ENCODE data around the gene FOXE1.

FOXE1 gene

DNA sequence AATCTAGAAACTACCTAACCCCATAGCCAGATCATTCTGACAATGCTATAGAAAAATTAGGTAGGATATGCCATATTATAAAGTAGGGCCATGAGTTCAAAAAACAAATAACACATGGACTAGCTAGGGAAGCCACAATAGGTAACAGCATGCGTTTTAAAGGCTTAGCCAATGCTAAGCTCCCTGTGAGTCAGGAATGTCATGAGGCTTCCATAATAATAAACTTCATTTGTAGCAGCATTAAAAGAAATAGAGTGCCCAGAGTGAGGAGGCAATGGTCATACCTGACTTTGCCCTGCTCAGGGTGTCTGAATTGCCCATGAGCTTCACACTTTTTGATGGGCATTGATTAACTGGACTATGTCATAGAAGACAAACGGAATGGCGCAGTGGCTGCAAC is 15.8 kb downstream of the FOXE1 start:
- TF ChIP-seq, protein P1, sequence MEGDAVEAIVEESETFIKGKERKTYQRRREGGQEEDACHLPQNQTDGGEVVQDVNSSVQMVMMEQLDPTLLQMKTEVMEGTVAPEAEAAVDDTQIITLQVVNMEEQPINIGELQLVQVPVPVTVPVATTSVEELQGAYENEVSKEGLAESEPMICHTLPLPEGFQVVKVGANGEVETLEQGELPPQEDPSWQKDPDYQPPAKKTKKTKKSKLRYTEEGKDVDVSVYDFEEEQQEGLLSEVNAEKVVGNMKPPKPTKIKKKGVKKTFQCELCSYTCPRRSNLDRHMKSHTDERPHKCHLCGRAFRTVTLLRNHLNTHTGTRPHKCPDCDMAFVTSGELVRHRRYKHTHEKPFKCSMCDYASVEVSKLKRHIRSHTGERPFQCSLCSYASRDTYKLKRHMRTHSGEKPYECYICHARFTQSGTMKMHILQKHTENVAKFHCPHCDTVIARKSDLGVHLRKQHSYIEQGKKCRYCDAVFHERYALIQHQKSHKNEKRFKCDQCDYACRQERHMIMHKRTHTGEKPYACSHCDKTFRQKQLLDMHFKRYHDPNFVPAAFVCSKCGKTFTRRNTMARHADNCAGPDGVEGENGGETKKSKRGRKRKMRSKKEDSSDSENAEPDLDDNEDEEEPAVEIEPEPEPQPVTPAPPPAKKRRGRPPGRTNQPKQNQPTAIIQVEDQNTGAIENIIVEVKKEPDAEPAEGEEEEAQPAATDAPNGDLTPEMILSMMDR (IDR thresholded peaks at IDR 0.05; ENCODE audit: control extremely low read depth, extremely low read depth, low read depth, missing control alignments), result no peak
- CTCF ChIA-PET, result interaction anchor here (1.2 kb wide), 1 partner anchor 21 kb away, joined by 7 read pairs; no protein-coding TSS in a partner anchor
- POLR2A ChIA-PET, result no interaction called here
- no peak for DNase-seq (ENCODE audit: extremely low spot score)

DNA sequence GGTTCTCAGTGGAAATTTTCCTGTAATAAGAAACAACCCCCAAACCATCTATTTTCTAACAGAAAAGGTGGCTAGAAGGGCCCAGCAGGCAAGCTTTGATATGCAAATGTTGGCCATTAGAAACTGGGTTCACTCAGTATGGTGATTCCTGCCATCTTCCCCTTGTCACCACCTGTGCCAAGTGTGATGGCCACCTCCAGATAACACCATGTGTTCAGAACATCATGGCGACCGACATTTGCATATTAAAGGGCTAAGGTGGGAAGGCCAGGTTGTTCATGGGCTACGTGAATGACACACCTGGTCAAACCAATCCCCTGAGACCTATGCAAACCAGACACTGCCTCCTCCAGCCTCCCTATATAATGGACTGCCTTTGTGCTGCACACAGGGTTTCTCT is 20.4 kb downstream of the FOXE1 start:
- DNase-seq (ENCODE audit: extremely low spot score), result no peak
- CTCF ChIA-PET, result no interaction called here
- TF ChIP-seq, protein P1 (IDR thresholded peaks at IDR 0.05; ENCODE audit: control extremely low read depth, extremely low read depth, low read depth, missing control alignments), result no peak

DNA sequence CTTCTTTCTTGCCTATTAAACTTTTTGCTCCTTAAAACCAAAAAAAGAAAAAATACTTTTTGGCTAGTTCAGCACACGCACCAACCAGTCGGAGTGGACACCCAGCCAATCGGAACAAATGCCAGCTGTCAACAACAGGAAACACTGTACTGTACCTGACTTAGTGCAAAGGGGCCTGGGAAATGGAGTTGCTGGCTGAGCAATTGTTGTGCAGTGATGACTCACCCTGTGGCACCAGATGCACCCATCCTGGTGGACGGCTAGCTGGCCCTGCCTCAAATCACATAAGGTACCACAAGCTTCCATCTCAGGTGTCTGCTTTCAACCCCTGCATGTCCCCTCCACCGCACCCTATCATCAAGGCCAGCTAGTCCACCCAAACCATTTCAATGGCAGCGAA is 20.9 kb downstream of the FOXE1 start:
- TF ChIP-seq, protein P1 (IDR thresholded peaks at IDR 0.05; ENCODE audit: control extremely low read depth, extremely low read depth, low read depth, missing control alignments), result no peak
- no peak for DNase-seq (ENCODE audit: extremely low spot score)
- CTCF ChIA-PET, result interaction anchor here (1.9 kb wide), 1 partner anchor 27 kb away, joined by 7 read pairs; no protein-coding TSS in a partner anchor
- POLR2A ChIA-PET, result no interaction called here

More for the DNA sequence above, 20.4 kb downstream of the FOXE1 start:
- POLR2A ChIA-PET, result no interaction called here

DNA sequence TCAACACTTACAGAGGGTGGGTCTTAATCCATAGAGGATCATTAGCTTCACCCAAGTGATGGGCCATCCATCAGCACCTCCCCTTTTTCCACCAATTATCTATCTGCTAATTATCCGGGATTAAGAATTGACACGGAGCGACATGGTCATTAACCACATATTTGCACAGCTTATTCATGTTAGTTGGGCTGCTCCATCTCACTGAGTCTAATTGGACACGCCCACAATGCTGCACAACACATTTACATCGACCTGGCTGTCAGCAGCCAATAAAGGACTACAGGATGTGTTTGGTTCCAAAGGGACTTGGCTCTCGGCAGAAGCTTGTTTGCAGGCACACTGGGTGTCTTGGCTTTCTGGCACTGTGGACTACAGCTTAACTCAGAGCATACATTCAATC is 21.6 kb downstream of the FOXE1 start:
- POLR2A ChIA-PET, result no interaction called here
- CTCF ChIA-PET, result interaction anchor here (0.9 to 1.9 kb wide), 3 partner anchors 26 to 111 kb away, joined by 3 to 7 read pairs (median 4); no protein-coding TSS in a partner anchor
- DNase-seq (ENCODE audit: extremely low spot score), result no peak
- TF ChIP-seq, protein P1 (IDR thresholded peaks at IDR 0.05; ENCODE audit: control extremely low read depth, extremely low read depth, low read depth, missing control alignments), result no peak

DNA sequence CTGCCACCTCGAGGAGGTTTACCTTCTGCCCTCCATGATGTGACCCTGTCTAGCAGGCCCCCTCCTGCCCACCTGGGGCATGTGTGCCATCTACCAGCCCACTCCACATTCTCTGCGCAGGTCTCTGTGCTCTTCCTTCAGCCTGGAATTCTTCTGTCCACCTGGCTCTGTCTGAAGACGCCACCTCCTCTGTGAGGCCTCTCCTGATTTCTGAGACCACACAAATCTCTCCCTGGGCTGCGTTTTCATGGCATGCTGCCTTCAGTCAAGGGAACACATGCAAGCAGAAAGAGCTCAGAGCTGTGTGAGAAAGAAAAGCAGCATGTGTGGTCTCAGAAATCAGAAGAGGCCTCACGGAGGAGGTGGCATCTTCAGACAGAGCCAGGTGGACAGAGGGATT is 22.1 kb downstream of the FOXE1 start:
- TF ChIP-seq, protein P1 (IDR thresholded peaks at IDR 0.05; ENCODE audit: control extremely low read depth, extremely low read depth, low read depth, missing control alignments), result no peak
- ChIA-PET POLR2A (no interaction called here), CTCF (interaction anchor here (0.9 to 1.9 kb wide), 3 partner anchors 26 to 112 kb away, joined by 3 to 7 read pairs (median 4); no protein-coding TSS in a partner anchor)
- no peak for DNase-seq (ENCODE audit: extremely low spot score)

DNA sequence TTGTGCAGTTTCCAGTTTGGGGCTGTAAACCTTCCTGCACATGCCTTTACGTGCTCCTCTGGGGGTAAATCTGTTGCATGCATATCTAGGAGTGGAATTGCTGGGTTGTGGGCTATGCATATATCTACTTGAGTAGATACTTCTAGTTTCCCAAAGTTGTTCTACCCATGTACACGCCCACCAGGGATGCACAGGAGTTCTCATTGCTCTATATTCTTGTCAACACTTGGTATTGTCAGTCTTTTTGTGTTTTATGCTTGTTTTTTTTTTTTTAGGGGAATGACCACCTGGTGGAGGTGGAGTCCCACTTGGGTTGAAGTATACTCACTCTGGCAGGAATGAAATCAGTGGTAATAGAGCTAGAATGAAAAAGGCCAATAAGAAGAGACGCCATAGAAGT is 23.0 kb downstream of the FOXE1 start:
- ChIA-PET CTCF (no interaction called here), POLR2A (no interaction called here)
- DNase-seq (ENCODE audit: extremely low spot score), result no peak
- TF ChIP-seq, protein P1 (IDR thresholded peaks at IDR 0.05; ENCODE audit: control extremely low read depth, extremely low read depth, low read depth, missing control alignments), result no peak

Data from GM10248 (cell line).